T47D (cell line): ENCODE measurements around the gene PLK3.

Experiments
- DNase-seq, 2 experiments: peaks; one replicate each; pipeline versions ENCODE4 v3.0.0 to v3.0.0-alpha.2; 2011 to 2012; ENCODE audit warnings: low read depth in 1 of 2, low spot score in 1 of 2
- JUND ChIP-seq: IDR thresholded peaks from 2 replicates; pipeline ENCODE4 v1.6.1; 2012; ENCODE audit warnings: low read depth
- in situ Hi-C: cut with HindIII; loops from 2 replicates; pipeline ENCODE4 v1.10.0; 2016; ENCODE audit warnings: low sequenced_read_pairs, low pct_unique_long_range_greater_than_20kb

PLK3 gene

GRCh38 chr1:44780583-44781121 lies 19.5 kb upstream of the PLK3 start:
- DNase-seq = no peak
- in situ Hi-C loops = no loop called here
- TF ChIP-seq JUND = no peak

GRCh38 chr1:44783697-44784093 lies 16.5 kb upstream of the PLK3 start:
- TF ChIP-seq JUND = no peak
- in situ Hi-C loops = no loop called here
- DNase-seq = no peak

- no peak for TF ChIP-seq JUND
- in situ Hi-C loops = no loop called here
These were observed 15.8 kb upstream of the PLK3 start for GRCh38 chr1:44784094-44785028.

GRCh38 chr1:44785029-44785380 lies 15.2 kb upstream of the PLK3 start:
- TF ChIP-seq JUND = no peak
- no peak for DNase-seq
- in situ Hi-C loops = no loop called here

More at GRCh38 chr1:44784094-44785028, 15.8 kb upstream of the PLK3 start:
- no peak for DNase-seq

GRCh38 chr1:44785501-44786137 lies 14.6 kb upstream of the PLK3 start:
- in situ Hi-C loops = no loop called here
- DNase-seq = no peak
- TF ChIP-seq JUND = no peak

- in situ Hi-C loops = no loop called here
- no peak for TF ChIP-seq JUND
- DNase-seq = no peak
These were observed 13.9 kb upstream of the PLK3 start for GRCh38 chr1:44786138-44786840.

- no peak for DNase-seq
- in situ Hi-C loops = no loop called here
- no peak for TF ChIP-seq JUND
These were observed 13.2 kb upstream of the PLK3 start for GRCh38 chr1:44786841-44787426.

GRCh38 chr1:44787506-44787905 lies 12.7 kb upstream of the PLK3 start:
- in situ Hi-C loops = no loop called here
- TF ChIP-seq JUND = no peak
- no peak for DNase-seq

- TF ChIP-seq JUND = no peak
- in situ Hi-C loops = no loop called here
- DNase-seq = no peak
These were observed 11.9 kb upstream of the PLK3 start, which contains the start of gene BEST4 for GRCh38 chr1:44788120-44788860. TSS of gene BEST4 (minus strand) at chr1:44788170. CDS start at chr1:44787705, 465 bp downstream.

- DNase-seq = no peak
- TF ChIP-seq JUND = no peak
- in situ Hi-C loops = no loop called here
These were observed 9.0 kb upstream of the PLK3 start for GRCh38 chr1:44790968-44791801.
